NB4 (cell line): Measurements from ENCODE around the gene ARHGAP5.
"Not testable (repeated sequence)": the region's sequence is repeated elsewhere in the genome, so short reads cannot be mapped to it uniquely, and the experiment has no call there.

Experiments
- MYC ChIP-seq: IDR thresholded peaks from 2 replicates; pipeline ENCODE4 v1.6.1; 2011; ENCODE audit warnings: low read depth, low read length
- TF ChIP-seq, protein P1 (sequence below): IDR thresholded peaks from one replicate; pipeline ENCODE4 v1.5.1; 2012; ENCODE audit warnings: low read depth, low read length

- TF ChIP-seq, protein P1, sequence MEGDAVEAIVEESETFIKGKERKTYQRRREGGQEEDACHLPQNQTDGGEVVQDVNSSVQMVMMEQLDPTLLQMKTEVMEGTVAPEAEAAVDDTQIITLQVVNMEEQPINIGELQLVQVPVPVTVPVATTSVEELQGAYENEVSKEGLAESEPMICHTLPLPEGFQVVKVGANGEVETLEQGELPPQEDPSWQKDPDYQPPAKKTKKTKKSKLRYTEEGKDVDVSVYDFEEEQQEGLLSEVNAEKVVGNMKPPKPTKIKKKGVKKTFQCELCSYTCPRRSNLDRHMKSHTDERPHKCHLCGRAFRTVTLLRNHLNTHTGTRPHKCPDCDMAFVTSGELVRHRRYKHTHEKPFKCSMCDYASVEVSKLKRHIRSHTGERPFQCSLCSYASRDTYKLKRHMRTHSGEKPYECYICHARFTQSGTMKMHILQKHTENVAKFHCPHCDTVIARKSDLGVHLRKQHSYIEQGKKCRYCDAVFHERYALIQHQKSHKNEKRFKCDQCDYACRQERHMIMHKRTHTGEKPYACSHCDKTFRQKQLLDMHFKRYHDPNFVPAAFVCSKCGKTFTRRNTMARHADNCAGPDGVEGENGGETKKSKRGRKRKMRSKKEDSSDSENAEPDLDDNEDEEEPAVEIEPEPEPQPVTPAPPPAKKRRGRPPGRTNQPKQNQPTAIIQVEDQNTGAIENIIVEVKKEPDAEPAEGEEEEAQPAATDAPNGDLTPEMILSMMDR = not testable (repeated sequence)
- not testable (repeated sequence) for TF ChIP-seq MYC
Observed at GRCh38 chr14:32126899-32127730, 50.0 kb downstream of the ARHGAP5 start.
